Immature natural killer cell (primary cell): ENCODE results near the gene KRT9. TPM values are rescaled to one million over a fixed set of nuclear protein-coding genes. Genes with fewer than 3 reads are reported as not detected.

Experiments
- DNase-seq, 3 donors: peaks; one replicate each; pipeline ENCODE4 v3.0.0; 2022; ENCODE audit warnings: mixed read lengths in 1 of 3
- H3K27ac Mint-ChIP-seq, 6 donors: one replicate each; pipeline ENCODE4 v1.8.0; 2020; ENCODE audit warnings: mixed read lengths in 6 of 6, mild to moderate bottlenecking in 5 of 6, inconsistent platforms in 4 of 6, moderate library complexity in 3 of 6
- H3K27me3 Mint-ChIP-seq, 3 donors: one replicate each; pipeline ENCODE4 v1.8.0; 2020 to 2021; ENCODE audit warnings: low read depth in 3 of 3, mild to moderate bottlenecking in 3 of 3, mixed read lengths in 3 of 3, moderate library complexity in 3 of 3, inconsistent platforms in 1 of 3
- H3K36me3 Mint-ChIP-seq, 3 donors: one replicate each; pipeline ENCODE4 v1.8.0; 2020; ENCODE audit warnings: mixed read lengths in 3 of 3, inconsistent platforms in 2 of 3, mild to moderate bottlenecking in 2 of 3
- H3K4me1 Mint-ChIP-seq, 2 donors: one replicate each; pipeline ENCODE4 v1.8.0; 2020; ENCODE audit warnings: inconsistent platforms in 2 of 2, mild to moderate bottlenecking in 2 of 2, mixed read lengths in 2 of 2, moderate library complexity in 1 of 2
- H3K4me3 Mint-ChIP-seq, 5 donors: one replicate each; pipeline ENCODE4 v1.8.0; 2020; ENCODE audit warnings: mild to moderate bottlenecking in 5 of 5, mixed read lengths in 5 of 5, inconsistent platforms in 3 of 5, moderate library complexity in 3 of 5
- H3K9me3 Mint-ChIP-seq, 6 donors: one replicate each; pipeline ENCODE4 v1.8.0; 2020; ENCODE audit warnings: mild to moderate bottlenecking in 6 of 6, mixed read lengths in 6 of 6, inconsistent platforms in 4 of 6, moderate library complexity in 3 of 6
- polyA plus RNA-seq, 3 donors: library from polyadenylated mRNA; unstranded; fragments of 300-500 nt; fragmentation: Illumina TruSeq; gene quantifications; one replicate each; pipeline ENCODE4 v1.2.3, GENCODE V29; 2021

The KRT9 gene
- polyA plus RNA-seq, 3 donors from 2014 or later, result not detected

GRCh38 chr17:41529491-41529915 is 42.4 kb downstream of the KRT9 start:
- DNase-seq, result no peak
- Mint-ChIP-seq H3K4me3 (no peak overlapping the region), H3K4me1 (peaks cover 0 to 6% of the 10 kb centered on the region in 2 donors), H3K27ac (no peak overlapping the region), H3K27me3 (peaks cover 13 to 37% (median 17%) of the 10 kb centered on the region in 3 donors), H3K36me3 (peaks cover 0 to 3% (median 0%) of the 10 kb centered on the region in 3 donors), H3K9me3 (peaks cover 0 to 1% (median 0%) of the 10 kb centered on the region in 6 donors)

- Mint-ChIP-seq H3K4me3 (no peak overlapping the region), H3K36me3 (peaks cover 0 to 3% (median 0%) of the 10 kb centered on the region in 3 donors), H3K9me3 (peaks cover 0 to 1% (median 0%) of the 10 kb centered on the region in 6 donors), H3K27me3 (peaks cover 14 to 37% (median 17%) of the 10 kb centered on the region in 3 donors), H3K27ac (no peak overlapping the region), H3K4me1 (peaks cover 0 to 6% of the 10 kb centered on the region in 2 donors)
- no peak for DNase-seq
These were observed 42.9 kb downstream of the KRT9 start for GRCh38 chr17:41528959-41529353.

- Mint-ChIP-seq H3K27ac (no peak overlapping the region), H3K4me1 (peaks cover 0 to 6% of the 10 kb centered on the region in 2 donors), H3K27me3 (peaks cover 10 to 35% (median 13%) of the 10 kb centered on the region in 3 donors), H3K9me3 (peaks cover 0 to 1% (median 0%) of the 10 kb centered on the region in 6 donors), H3K4me3 (peak overlapping the region in 1 of 5 donors; percentile 47), H3K36me3 (peaks cover 0 to 3% (median 0%) of the 10 kb centered on the region in 3 donors)
- no peak for DNase-seq
These were observed 44.5 kb downstream of the KRT9 start for GRCh38 chr17:41527063-41528023.

- Mint-ChIP-seq H3K4me3 (no peak overlapping the region), H3K4me1 (peaks cover 0 to 6% of the 10 kb centered on the region in 2 donors), H3K27me3 (peaks cover 5 to 22% (median 11%) of the 10 kb centered on the region in 3 donors), H3K36me3 (peaks cover 0 to 3% (median 0%) of the 10 kb centered on the region in 3 donors), H3K9me3 (peaks cover 0 to 1% (median 0%) of the 10 kb centered on the region in 6 donors), H3K27ac (no peak overlapping the region)
- no peak for DNase-seq
These were observed 47.6 kb downstream of the KRT9 start for GRCh38 chr17:41524261-41524660.

- Mint-ChIP-seq H3K27me3 (peaks cover 4 to 17% (median 10%) of the 10 kb centered on the region in 3 donors), H3K4me1 (peaks cover 0 to 3% of the 10 kb centered on the region in 2 donors), H3K9me3 (peaks cover 0 to 1% (median 0%) of the 10 kb centered on the region in 6 donors), H3K36me3 (peaks cover 0 to 3% (median 0%) of the 10 kb centered on the region in 3 donors), H3K27ac (no peak overlapping the region), H3K4me3 (no peak overlapping the region)
- no peak for DNase-seq
These were observed 48.1 kb downstream of the KRT9 start for GRCh38 chr17:41523787-41524186.

GRCh38 chr17:41523225-41523593 is 48.6 kb downstream of the KRT9 start:
- no peak overlapping the region for H3K27ac Mint-ChIP-seq
- peaks cover 0 to 2% of the 10 kb centered on the region in 2 donors for H3K4me1 Mint-ChIP-seq
- DNase-seq, result no peak
- no peak overlapping the region for H3K4me3 Mint-ChIP-seq
- H3K36me3 Mint-ChIP-seq, result peaks cover 0 to 3% (median 0%) of the 10 kb centered on the region in 3 donors
- peaks cover 0 to 1% (median 0%) of the 10 kb centered on the region in 6 donors for H3K9me3 Mint-ChIP-seq
- peaks cover 4 to 13% (median 9%) of the 10 kb centered on the region in 3 donors for H3K27me3 Mint-ChIP-seq

GRCh38 chr17:41522301-41523224 is 49.3 kb downstream of the KRT9 start:
- peaks cover 0 to 2% of the 10 kb centered on the region in 2 donors for H3K4me1 Mint-ChIP-seq
- DNase-seq, result no peak
- peaks cover 0 to 3% (median 0%) of the 10 kb centered on the region in 3 donors for H3K36me3 Mint-ChIP-seq
- no peak overlapping the region for H3K27ac Mint-ChIP-seq
- H3K27me3 Mint-ChIP-seq, result peaks cover 4 to 11% (median 9%) of the 10 kb centered on the region in 3 donors
- H3K4me3 Mint-ChIP-seq, result no peak overlapping the region
- peaks cover 0 to 1% (median 0%) of the 10 kb centered on the region in 6 donors for H3K9me3 Mint-ChIP-seq

- DNase-seq, result no peak
- no peak overlapping the region for H3K4me3 Mint-ChIP-seq
- H3K9me3 Mint-ChIP-seq, result peaks cover 0 to 1% (median 0%) of the 10 kb centered on the region in 6 donors
- peaks cover 4 to 7% (median 6%) of the 10 kb centered on the region in 3 donors for H3K27me3 Mint-ChIP-seq
- no peak overlapping the region for H3K27ac Mint-ChIP-seq
- H3K36me3 Mint-ChIP-seq, result peaks cover 0 to 3% (median 0%) of the 10 kb centered on the region in 3 donors
- no peaks in the 10 kb centered on the region for H3K4me1 Mint-ChIP-seq
These were observed 50.1 kb downstream of the KRT9 start for GRCh38 chr17:41521574-41522261.

- no peak for DNase-seq
- no peak overlapping the region for H3K27ac Mint-ChIP-seq
- peaks cover 0 to 3% (median 0%) of the 10 kb centered on the region in 3 donors for H3K36me3 Mint-ChIP-seq
- H3K4me1 Mint-ChIP-seq, result no peaks in the 10 kb centered on the region
- H3K9me3 Mint-ChIP-seq, result peaks cover 0 to 1% (median 0%) of the 10 kb centered on the region in 6 donors
- H3K27me3 Mint-ChIP-seq, result peaks cover 3 to 7% (median 4%) of the 10 kb centered on the region in 3 donors
- H3K4me3 Mint-ChIP-seq, result no peak overlapping the region
These were observed 50.9 kb downstream of the KRT9 start for GRCh38 chr17:41520821-41521521.

GRCh38 chr17:41519501-41520224 is 52.2 kb downstream of the KRT9 start:
- H3K4me3 Mint-ChIP-seq, result no peak overlapping the region
- no peak overlapping the region for H3K27ac Mint-ChIP-seq
- no peak for DNase-seq
- no peaks in the 10 kb centered on the region for H3K36me3 Mint-ChIP-seq
- peaks cover 0 to 6% (median 0%) of the 10 kb centered on the region in 3 donors for H3K27me3 Mint-ChIP-seq
- H3K9me3 Mint-ChIP-seq, result no peaks in the 10 kb centered on the region
- no peaks in the 10 kb centered on the region for H3K4me1 Mint-ChIP-seq

GRCh38 chr17:41518789-41519449 is 52.9 kb downstream of the KRT9 start, which contains the start of gene KRT15:
Gene KRT15, minus strand, starts transcription at chr17:41518890. Its CDS starts 63 bp downstream, at chr17:41518827.
- Mint-ChIP-seq H3K4me1 (no peaks in the 10 kb centered on the region), H3K27ac (no peak within 1 kb of the TSS), H3K4me3 (no peak within 1 kb of the TSS)

More at GRCh38 chr17:41518789-41519449, 52.9 kb downstream of the KRT9 start, which contains the start of gene KRT15:
- no peaks in the 10 kb centered on the region for H3K36me3 Mint-ChIP-seq
- peaks cover 0 to 5% (median 0%) of the 10 kb centered on the region in 3 donors for H3K27me3 Mint-ChIP-seq
- DNase-seq, result no peak
- H3K9me3 Mint-ChIP-seq, result no peaks in the 10 kb centered on the region
